H1 (cell line): Measurements from ENCODE around the gene TRABD2B. TPM values are rescaled to one million over a fixed set of nuclear protein-coding genes. Genes with fewer than 3 reads are reported as not detected.

Experiments used
- CTCF ChIA-PET: fragments of 300-600 bp; sonication (Branson Sonifier 250); formaldehyde crosslinking; loops from one replicate; lab custom pipeline; 2021; ENCODE audit not compliant: partially characterized antibody; lab: Charles Lee
- POLR2A ChIA-PET: fragments of 300-600 bp; sonication (Branson Sonifier 250); formaldehyde crosslinking; loops from one replicate; lab custom pipeline; 2021; ENCODE audit warnings: inconsistent platforms; ENCODE audit not compliant: partially characterized antibody; lab: Charles Lee
- DNase-seq, 2 experiments: peaks; one replicate each; pipeline versions ENCODE4 v3.0.0 to v3.0.0-alpha.2; 2010 to 2022; ENCODE audit warnings: low spot score in 2 of 2, low read depth in 1 of 2, mixed read lengths in 1 of 2
- FAIRE-seq: peaks from 2 replicates; lab custom pipeline; 2011; peaks lifted over from hg19 to GRCh38; lab: Jason Lieb, UNC
- H2AFZ ChIP-seq: 2 replicates; pipeline ENCODE4 v1.8.1; 2012; ENCODE audit warnings: low read length, inconsistent platforms
- H2AK5ac ChIP-seq: 2 replicates; pipeline ENCODE4 v1.6.1; 2013; ENCODE audit warnings: low read depth, low read length
- H2BK120ac ChIP-seq: replicated peaks from 2 replicates; pipeline ENCODE3; 2013; ENCODE audit warnings: low read depth, low read length, inconsistent platforms
- H2BK12ac ChIP-seq: 2 replicates; pipeline ENCODE4 v1.6.1; 2013; ENCODE audit warnings: low read depth, low read length
- H2BK15ac ChIP-seq: 2 replicates; pipeline ENCODE4 v1.6.1; 2013; ENCODE audit warnings: low read length
- H2BK20ac ChIP-seq: 2 replicates; pipeline ENCODE4 v1.6.1; 2013; ENCODE audit warnings: low read length
- H2BK5ac ChIP-seq: 2 replicates; pipeline ENCODE4 v1.6.1; 2013; ENCODE audit warnings: low read depth, low read length
- H3K14ac ChIP-seq: 2 replicates; pipeline ENCODE4 v1.6.1; 2013; ENCODE audit warnings: inconsistent platforms; ENCODE audit not compliant: insufficient read length
- H3K18ac ChIP-seq: 2 replicates; pipeline ENCODE4 v1.6.1; 2013; ENCODE audit warnings: low read length; ENCODE audit errors: extremely low read depth
- H3K23ac ChIP-seq: 2 replicates; pipeline ENCODE4 v1.6.1; 2013; ENCODE audit warnings: inconsistent platforms; ENCODE audit not compliant: insufficient read length
- H3K23me2 ChIP-seq: 2 replicates; pipeline ENCODE4 v1.6.1; 2013; ENCODE audit warnings: low read depth, low read length
- H3K27ac ChIP-seq: 2 replicates; pipeline ENCODE4 v1.6.1; 2011; ENCODE audit warnings: low read depth, low read length, inconsistent platforms
- H3K27me3 ChIP-seq, 4 experiments: replicated peaks in 1 of 4; 1 replicate in 1 of 4; 2 replicates in 3 of 4; pipeline versions ENCODE4 v1.6.1 to v1.8.1; 2011 to 2013; ENCODE audit warnings: low read length in 3 of 4, mild to moderate bottlenecking in 3 of 4, inconsistent platforms in 2 of 4, mixed read lengths in 2 of 4, moderate library complexity in 1 of 4; ENCODE audit not compliant: control insufficient read depth in 3 of 4, insufficient read depth in 3 of 4; ENCODE audit errors: extremely low read depth in 1 of 4
- H3K36me3 ChIP-seq, 4 experiments: 2 replicates each; pipeline versions ENCODE4 v1.6.1 to v1.8.1; 2011 to 2013; ENCODE audit warnings: mild to moderate bottlenecking in 4 of 4, low read length in 3 of 4, moderate library complexity in 2 of 4, control low read depth in 1 of 4, inconsistent platforms in 1 of 4; ENCODE audit not compliant: insufficient read depth in 4 of 4, control insufficient read depth in 2 of 4
- H3K4ac ChIP-seq: replicated peaks from 2 replicates; pipeline ENCODE3; 2013; ENCODE audit warnings: low read length, low read depth, mixed read lengths, inconsistent platforms; ENCODE audit not compliant: insufficient read length
- H3K4me1 ChIP-seq, 4 experiments: replicated peaks in 1 of 4; 1 replicate in 1 of 4; 2 replicates in 3 of 4; pipeline versions ENCODE4 v1.6.1 to v1.8.1; 2011 to 2013; ENCODE audit warnings: low read length in 3 of 4, inconsistent platforms in 2 of 4, mixed read lengths in 1 of 4; ENCODE audit not compliant: insufficient read depth in 4 of 4, control insufficient read depth in 3 of 4
- H3K4me2 ChIP-seq, 2 experiments: 2 replicates each; pipeline versions ENCODE4 v1.6.1 to v1.8.1; 2011 to 2013; ENCODE audit warnings: low read depth in 2 of 2, low read length in 2 of 2, control low read depth in 1 of 2, inconsistent platforms in 1 of 2, mild to moderate bottlenecking in 1 of 2; ENCODE audit not compliant: insufficient read depth in 1 of 2
- H3K4me3 ChIP-seq, 4 experiments: fragments of 200-600, 300-600 bp in 1 of 4; sonication (generic), shearing (Covaris generic), sonication (Bioruptor Twin) in 1 of 4; 2 replicates each; pipeline versions ENCODE4 v1.5.1 to v1.8.1; 2011 to 2016; ENCODE audit warnings: low read length in 4 of 4, low read depth in 3 of 4, control low read depth in 2 of 4, inconsistent platforms in 2 of 4, mild to moderate bottlenecking in 2 of 4, mixed read lengths in 1 of 4, moderate library complexity in 1 of 4; ENCODE audit not compliant: insufficient read depth in 2 of 4; ENCODE audit errors: extremely low read depth in 1 of 4
- H3K56ac ChIP-seq: replicated peaks from 2 replicates; pipeline ENCODE3; 2013; ENCODE audit warnings: low read depth, mild to moderate bottlenecking, mixed read lengths, low read length, inconsistent platforms; ENCODE audit not compliant: insufficient read length
- H3K79me1 ChIP-seq: 2 replicates; pipeline ENCODE4 v1.6.1; 2013; ENCODE audit warnings: low read depth, low read length, control low read depth
- H3K79me2 ChIP-seq, 2 experiments: 2 replicates each; pipeline versions ENCODE4 v1.6.1 to v1.8.1; 2012 to 2013; ENCODE audit warnings: low read length in 2 of 2, mild to moderate bottlenecking in 2 of 2, inconsistent platforms in 1 of 2; ENCODE audit not compliant: insufficient read depth in 2 of 2, control insufficient read depth in 1 of 2
- H3K9ac ChIP-seq, 4 experiments: replicated peaks in 1 of 4; 1 replicate in 1 of 4; 2 replicates in 3 of 4; pipeline versions ENCODE4 v1.6.1 to v1.8.1; 2011 to 2013; ENCODE audit warnings: low read depth in 3 of 4, low read length in 3 of 4, control low read depth in 2 of 4, mild to moderate bottlenecking in 2 of 4, moderate library complexity in 2 of 4, inconsistent platforms in 1 of 4; ENCODE audit errors: extremely low read depth in 1 of 4
- H3K9me3 ChIP-seq, 2 experiments: 2 replicates each; pipeline versions ENCODE4 v1.6.1 to v1.8.1; 2012 to 2013; ENCODE audit warnings: mild to moderate bottlenecking in 2 of 2, moderate library complexity in 2 of 2, control low read depth in 1 of 2, inconsistent platforms in 1 of 2, low read depth in 1 of 2, low read length in 1 of 2, mixed read lengths in 1 of 2; ENCODE audit not compliant: insufficient read depth in 2 of 2
- H4K20me1 ChIP-seq, 2 experiments: replicated peaks in 1 of 2; 2 replicates each; pipeline versions ENCODE3 to v1.8.1; 2011 to 2013; ENCODE audit warnings: inconsistent platforms in 2 of 2, low read length in 2 of 2, mild to moderate bottlenecking in 1 of 2; ENCODE audit not compliant: insufficient read depth in 2 of 2, control insufficient read depth in 1 of 2
- H4K5ac ChIP-seq: 2 replicates; pipeline ENCODE4 v1.6.1; 2013; ENCODE audit warnings: low read length, low read depth, mixed read lengths, inconsistent platforms; ENCODE audit not compliant: insufficient read length
- H4K8ac ChIP-seq: 2 replicates; pipeline ENCODE4 v1.8.0; 2013; ENCODE audit warnings: mild to moderate bottlenecking, moderate library complexity, low read length, inconsistent platforms; ENCODE audit not compliant: insufficient read depth; ENCODE audit errors: extremely low read depth
- H4K91ac ChIP-seq: replicated peaks from 2 replicates; pipeline ENCODE3; 2013; ENCODE audit warnings: low read length, mixed read lengths, inconsistent platforms; ENCODE audit not compliant: insufficient read length
- CHD1 ChIP-seq: IDR thresholded peaks from 2 replicates; pipeline ENCODE4 v1.6.1; 2012; ENCODE audit warnings: low read depth, low read length, improper control_type of control experiment
- CREB1 ChIP-seq: IDR thresholded peaks from 2 replicates; pipeline ENCODE4 v1.6.1; 2012; ENCODE audit warnings: inconsistent platforms
- E2F6 ChIP-seq: IDR thresholded peaks from 2 replicates; pipeline ENCODE4 v1.6.1; 2012; ENCODE audit warnings: inconsistent platforms
- EP300 ChIP-seq, 2 experiments: IDR thresholded peaks; 1 replicate in 1 of 2; 2 replicates in 1 of 2; pipeline ENCODE4 v1.6.1; 2011 to 2012; ENCODE audit warnings: low read depth in 2 of 2, low read length in 2 of 2, mild to moderate bottlenecking in 2 of 2, borderline replicate concordance in 1 of 2, inconsistent platforms in 1 of 2, moderate library complexity in 1 of 2
- HDAC2 ChIP-seq, 2 experiments: fragments of 300-600 bp in 1 of 2; sonication (generic) in 1 of 2; IDR thresholded peaks; 2 replicates each; pipeline ENCODE4 v1.6.1; 2011 to 2012; ENCODE audit warnings: low read depth in 2 of 2, low read length in 2 of 2, mild to moderate bottlenecking in 2 of 2, moderate library complexity in 2 of 2, borderline replicate concordance in 1 of 2, inconsistent platforms in 1 of 2
- JUND ChIP-seq: IDR thresholded peaks from 2 replicates; pipeline ENCODE4 v1.6.1; 2011; ENCODE audit warnings: mild to moderate bottlenecking, improper control_type of control experiment, low read length
- RFX5 ChIP-seq: IDR thresholded peaks from 2 replicates; pipeline ENCODE4 v1.6.1; 2011; ENCODE audit warnings: low read depth, low read length, improper control_type of control experiment, borderline replicate concordance
- TEAD4 ChIP-seq: IDR thresholded peaks from 2 replicates; pipeline ENCODE4 v1.6.1; 2012; ENCODE audit warnings: low read depth, low read length, inconsistent platforms, mixed read lengths
- WGBS, 2 experiments: shearing (Covaris generic) in 1 of 2; methylation state at CpG; one replicate each; pipeline versions ENCODE4 v1.1.6 to v1.1.7; 2013 to 2015; ENCODE audit warnings: low lambda C conversion rate in 2 of 2, mixed read lengths in 2 of 2, inconsistent platforms in 1 of 2, low coverage in 1 of 2, missing lambda C conversion rate in 1 of 2; ENCODE audit not compliant: insufficient replicate concordance in 2 of 2, insufficient coverage in 1 of 2, insufficient read length in 1 of 2; ENCODE audit errors: extremely low coverage in 1 of 2, missing lambda C conversion rate in 1 of 2; 5-methylcytosine and 5-hydroxymethylcytosine counted together
- polyA plus RNA-seq, 7 experiments: library from polyadenylated mRNA; depleted of rRNA in 3 of 7; stranded (reverse) in 5 of 7; unstranded in 2 of 7; fragments of >200 nt in 5 of 7; fragments of 200-250 nt in 2 of 7; gene quantifications; 1 replicate in 5 of 7; 2 replicates in 1 of 7; 4 replicates in 1 of 7; pipeline versions ENCODE4 v1.2.1 to v1.2.3, GENCODE V29; 2011 to 2013; ENCODE audit warnings: missing spikeins in 2 of 7, mixed read lengths in 2 of 7
- total RNA-seq: library from RNA; stranded (reverse); fragmentation: NEBNext Ultra II Directional; extraction: Animal tissue kit (Norgen Biotek cat#: 25700); gene quantifications from 2 replicates; pipeline ENCODE4 v1.2.1, GENCODE V29; 2021
- TF ChIP-seq, protein P1 (sequence below), 3 experiments: IDR thresholded peaks; 1 replicate in 2 of 3; 2 replicates in 1 of 3; pipeline versions ENCODE4 v1.5.1 to v1.6.1; 2011; ENCODE audit warnings: low read length in 3 of 3, mild to moderate bottlenecking in 3 of 3, inconsistent platforms in 2 of 3, low read depth in 1 of 3, moderate library complexity in 1 of 3; ENCODE audit not compliant: insufficient read depth in 1 of 3; ENCODE audit errors: control extremely low read depth in 1 of 3

Gene TRABD2B
- total and polyA plus RNA-seq, 2 of the 8 experiments (the other 6 are each of a cell fraction or from before 2014, with no cell fraction given) = 0.95 to 3.4 TPM

GRCh38 chr1:47761201-47761930 is 235.8 kb downstream of the TRABD2B start:
- Histone ChIP-seq H3K56ac (no peak overlapping the region), H3K79me1 (no peaks in the 10 kb centered on the region), H4K8ac (no peak overlapping the region), H4K5ac (no peak overlapping the region), H3K14ac (no peak overlapping the region), H3K4me3 (no peak overlapping the region), H2BK20ac (no peak overlapping the region), H2AFZ (no peak overlapping the region), H3K9me3 (no peaks in the 10 kb centered on the region), H2BK12ac (no peak overlapping the region), H3K36me3 (no peaks in the 10 kb centered on the region), H2BK15ac (no peak overlapping the region), H3K4me2 (no peak overlapping the region), H3K27ac (no peak overlapping the region), H3K9ac (no peak overlapping the region), H3K23me2 (no peaks in the 10 kb centered on the region), H3K23ac (no peak overlapping the region), H3K79me2 (no peaks in the 10 kb centered on the region), H4K20me1 (no peaks in the 10 kb centered on the region), H3K4me1 (no peaks in the 10 kb centered on the region), H4K91ac (no peak overlapping the region), H2AK5ac (no peak overlapping the region), H3K4ac (no peak overlapping the region), H3K27me3 (no peaks in the 10 kb centered on the region), H2BK5ac (no peak overlapping the region), H3K18ac (no peak overlapping the region; the same call in 1 of the 2 replicates), H2BK120ac (no peak overlapping the region)
- ChIA-PET CTCF (interaction anchor here (0.6 to 6.9 kb wide), 8 partner anchors 7 to 421 kb away, joined by 3 to 68 read pairs (median 4); no protein-coding TSS in a partner anchor), POLR2A (no interaction called here)
- FAIRE-seq (no peak), DNase-seq (no peak)
- WGBS, 2 experiments = 92% methylated on average over 8 of the region's 8 CpGs; no CpG with 5 or more reads in 1 of the 2 experiments
- TF ChIP-seq EP300 (IDR thresholded peaks at IDR 0.05; ENCODE audit: borderline replicate concordance in 1 of 2, low read depth in 2 of 2, low read length in 2 of 2) = no peak
- TF ChIP-seq TEAD4 = no peak
- TF ChIP-seq E2F6 = no peak
- TF ChIP-seq JUND = no peak
- no peak for TF ChIP-seq CHD1
- TF ChIP-seq, protein P1, sequence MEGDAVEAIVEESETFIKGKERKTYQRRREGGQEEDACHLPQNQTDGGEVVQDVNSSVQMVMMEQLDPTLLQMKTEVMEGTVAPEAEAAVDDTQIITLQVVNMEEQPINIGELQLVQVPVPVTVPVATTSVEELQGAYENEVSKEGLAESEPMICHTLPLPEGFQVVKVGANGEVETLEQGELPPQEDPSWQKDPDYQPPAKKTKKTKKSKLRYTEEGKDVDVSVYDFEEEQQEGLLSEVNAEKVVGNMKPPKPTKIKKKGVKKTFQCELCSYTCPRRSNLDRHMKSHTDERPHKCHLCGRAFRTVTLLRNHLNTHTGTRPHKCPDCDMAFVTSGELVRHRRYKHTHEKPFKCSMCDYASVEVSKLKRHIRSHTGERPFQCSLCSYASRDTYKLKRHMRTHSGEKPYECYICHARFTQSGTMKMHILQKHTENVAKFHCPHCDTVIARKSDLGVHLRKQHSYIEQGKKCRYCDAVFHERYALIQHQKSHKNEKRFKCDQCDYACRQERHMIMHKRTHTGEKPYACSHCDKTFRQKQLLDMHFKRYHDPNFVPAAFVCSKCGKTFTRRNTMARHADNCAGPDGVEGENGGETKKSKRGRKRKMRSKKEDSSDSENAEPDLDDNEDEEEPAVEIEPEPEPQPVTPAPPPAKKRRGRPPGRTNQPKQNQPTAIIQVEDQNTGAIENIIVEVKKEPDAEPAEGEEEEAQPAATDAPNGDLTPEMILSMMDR (IDR thresholded peaks at IDR 0.05; ENCODE audit: control extremely low read depth in 1 of 3, insufficient read depth in 1 of 3, low read depth in 1 of 3, low read length in 3 of 3) = no peak
- no peak for TF ChIP-seq RFX5
- no peak for TF ChIP-seq HDAC2 (IDR thresholded peaks at IDR 0.05; ENCODE audit: borderline replicate concordance in 1 of 2, low read depth in 2 of 2, low read length in 2 of 2)
- TF ChIP-seq CREB1 = no peak
